Endothelial cell of umbilical vein (primary cell): ENCODE measurements around the gene DLK1. TPM values are rescaled to one million over a fixed set of nuclear protein-coding genes. Genes with fewer than 3 reads are reported as not detected.

Experiments used
- BruUV-seq: library from RNA; stranded (reverse); fragments of 400-500 nt; replicated peaks from 2 replicates; lab custom pipeline; 2021; lab: Mats Ljungman, UMichigan
- CTCF ChIA-PET: fragments of 300-600, 350-600 bp; sonication (Branson Sonifier 250); formaldehyde crosslinking; loops from one replicate; lab custom pipeline; 2021; ENCODE audit warnings: antibody characterized with exemption, inconsistent platforms; lab: Charles Lee
- POLR2A ChIA-PET: fragments of 300-600, 350-600 bp; sonication (Branson Sonifier 250); formaldehyde crosslinking; loops from one replicate; lab custom pipeline; 2021; ENCODE audit warnings: antibody characterized with exemption, inconsistent platforms; lab: Charles Lee
- DNase-seq: peaks from one replicate; pipeline ENCODE4 v3.0.0-alpha.2; 2011; ENCODE audit warnings: low read depth, low spot score
- FAIRE-seq: peaks from 2 replicates; lab custom pipeline; 2011; peaks lifted over from hg19 to GRCh38; lab: Jason Lieb, UNC
- H2AFZ ChIP-seq: 2 replicates; pipeline ENCODE4 v1.6.0; 2012; ENCODE audit warnings: low read depth, low read length, control low read depth, inconsistent platforms
- H3K27ac ChIP-seq: 2 replicates; pipeline ENCODE4 v1.5.1; 2011; ENCODE audit warnings: low read depth, mild to moderate bottlenecking, control low read depth, low read length, moderate library complexity; ENCODE audit not compliant: insufficient read depth
- H3K27me3 ChIP-seq, 2 experiments: 2 replicates each; pipeline versions ENCODE4 v1.6.0 to v1.6.1; 2011; ENCODE audit warnings: low read length in 2 of 2, mixed read lengths in 1 of 2; ENCODE audit not compliant: control insufficient read depth in 2 of 2, insufficient read depth in 2 of 2
- H3K36me3 ChIP-seq, 2 experiments: 2 replicates in 1 of 2; 3 replicates in 1 of 2; pipeline ENCODE4 v1.5.1; 2011; ENCODE audit warnings: low read length in 2 of 2, mild to moderate bottlenecking in 1 of 2, moderate library complexity in 1 of 2; ENCODE audit not compliant: control insufficient read depth in 2 of 2, insufficient read depth in 2 of 2; ENCODE audit errors: extremely low read depth in 1 of 2
- H3K4me1 ChIP-seq: 3 replicates; pipeline ENCODE4 v1.5.1; 2011; ENCODE audit warnings: mild to moderate bottlenecking, low read length; ENCODE audit not compliant: control insufficient read depth, insufficient read depth; ENCODE audit errors: extremely low read depth
- H3K4me2 ChIP-seq: 2 replicates; pipeline ENCODE4 v1.6.1; 2011; ENCODE audit warnings: low read length, control low read depth, mixed read lengths; ENCODE audit not compliant: insufficient read depth
- H3K4me3 ChIP-seq, 3 experiments: fragments of 200-600 bp in 1 of 3; sonication (generic), shearing (Covaris generic) in 1 of 3; replicated peaks in 1 of 3; 2 replicates each; pipeline ENCODE4 v1.5.1; 2011 to 2016; ENCODE audit warnings: control low read depth in 3 of 3, low read length in 3 of 3, mild to moderate bottlenecking in 2 of 3, inconsistent platforms in 1 of 3, low read depth in 1 of 3, moderate library complexity in 1 of 3; ENCODE audit not compliant: insufficient read depth in 1 of 3
- H3K79me2 ChIP-seq: 2 replicates; pipeline ENCODE4 v1.6.0; 2012; ENCODE audit warnings: low read length, inconsistent platforms; ENCODE audit not compliant: control insufficient read depth, insufficient read depth
- H3K9ac ChIP-seq: replicated peaks from 2 replicates; pipeline ENCODE3; 2011; ENCODE audit warnings: low read length, control low read depth; ENCODE audit not compliant: insufficient read depth; ENCODE audit errors: extremely low read depth
- H3K9me1 ChIP-seq: replicated peaks from 3 replicates; pipeline ENCODE4 v1.6.0; 2011; ENCODE audit warnings: mild to moderate bottlenecking, low read length; ENCODE audit not compliant: control insufficient read depth, insufficient read depth; ENCODE audit errors: extremely low read depth
- H3K9me3 ChIP-seq: replicated peaks from 2 replicates; pipeline ENCODE4 v1.5.1; 2012; ENCODE audit warnings: low read length, inconsistent platforms; ENCODE audit not compliant: control insufficient read depth, insufficient read depth
- H4K20me1 ChIP-seq: replicated peaks from 2 replicates; pipeline ENCODE3; 2011; ENCODE audit warnings: mild to moderate bottlenecking, low read length; ENCODE audit not compliant: control insufficient read depth, insufficient read depth; ENCODE audit errors: extremely low read depth
- CTCF ChIP-seq, 2 donors: IDR thresholded peaks; 1 replicate in 1 of 2; 2 replicates in 1 of 2; pipeline ENCODE4 v1.5.1; 2011; ENCODE audit warnings: low read length in 2 of 2, mild to moderate bottlenecking in 2 of 2, moderate library complexity in 2 of 2, control low read depth in 1 of 2, inconsistent platforms in 1 of 2, low read depth in 1 of 2; ENCODE audit not compliant: insufficient read depth in 1 of 2; ENCODE audit errors: extremely low read depth in 1 of 2
- EZH2 ChIP-seq: IDR thresholded peaks from 2 replicates; pipeline ENCODE4 v1.6.1; 2012; ENCODE audit warnings: borderline replicate concordance, low read depth, mild to moderate bottlenecking, moderate library complexity, low read length, inconsistent platforms; ENCODE audit not compliant: severe bottlenecking
- FOS ChIP-seq: IDR thresholded peaks from 2 replicates; pipeline ENCODE4 v1.6.1; 2011; ENCODE audit warnings: mild to moderate bottlenecking, low read length, moderate library complexity, borderline replicate concordance; ENCODE audit not compliant: insufficient read depth
- GATA2 ChIP-seq: IDR thresholded peaks from 2 replicates; pipeline ENCODE4 v1.7.0; 2011; ENCODE audit warnings: low read depth, mild to moderate bottlenecking, moderate library complexity, mixed read lengths, low read length; ENCODE audit not compliant: insufficient read length, insufficient read depth
- JUN ChIP-seq: IDR thresholded peaks from 2 replicates; pipeline ENCODE4 v1.6.1; 2011; ENCODE audit warnings: borderline replicate concordance, low read depth; ENCODE audit not compliant: insufficient read length, insufficient read depth
- MAX ChIP-seq: IDR thresholded peaks from 2 replicates; pipeline ENCODE4 v1.6.1; 2011; ENCODE audit not compliant: insufficient read depth, insufficient read length
- MYC ChIP-seq: IDR thresholded peaks from one replicate; pipeline ENCODE4 v1.6.1; 2011; ENCODE audit warnings: mild to moderate bottlenecking, low read depth, low read length
- POLR2A ChIP-seq: IDR thresholded peaks from 2 replicates; pipeline ENCODE4 v1.6.1; 2012; ENCODE audit warnings: low read depth, mild to moderate bottlenecking, control low read depth, low read length
- POLR2AphosphoS5 ChIP-seq: IDR thresholded peaks from 2 replicates; pipeline ENCODE4 v1.6.1; 2012; ENCODE audit warnings: low read depth, mild to moderate bottlenecking, control low read depth, low read length, moderate library complexity; ENCODE audit not compliant: insufficient read depth
- dilution Hi-C: fragments of 300-500 bp; cut with MboI; formaldehyde crosslinking; loops from one replicate; pipeline ENCODE4 v1.15.0; 2019; ENCODE audit warnings: low sequenced_read_pairs; ENCODE audit not compliant: extremely low pct_ligation_motif_present
- intact Hi-C: fragments of 100-400 bp; cut with micrococcal nuclease; formaldehyde crosslinking; loops from one replicate; pipeline ENCODE4 v1.10.0; 2022
- polyA plus RNA-seq, 4 experiments: library from polyadenylated mRNA; depleted of rRNA in 3 of 4; stranded (reverse) in 3 of 4; unstranded in 1 of 4; fragments of >200 nt; gene quantifications; 2 replicates each; pipeline versions ENCODE4 v1.2.1 to v1.2.3, GENCODE V29; 2011 to 2012; ENCODE audit warnings: missing spikeins in 1 of 4
- total RNA-seq: library from RNA; stranded (reverse); gene quantifications from 2 replicates; pipeline ENCODE4 v1.2.3, GENCODE V29; 2021

The DLK1 gene
- total and polyA plus RNA-seq, 2 donors (not counting 3 experiments of a cell fraction or from before 2014, with no cell fraction given): not detected

- H3K27ac ChIP-seq: no peak overlapping the region
- no peak overlapping the region for H3K9ac ChIP-seq
- no peaks in the 10 kb centered on the region for H3K9me1 ChIP-seq
- H3K9me3 ChIP-seq: no peaks in the 10 kb centered on the region
- H3K36me3 ChIP-seq: no peaks in the 10 kb centered on the region
- dilution Hi-C loops (no loop called here), intact Hi-C loops (no loop called here)
- CTCF ChIA-PET: interaction anchor here (0.7 kb wide), 1 partner anchor 16 kb away, joined by 3 read pairs; no protein-coding TSS in a partner anchor
- H3K4me1 ChIP-seq: peaks cover 15% of the 10 kb centered on the region
- no peaks in the 10 kb centered on the region for H3K27me3 ChIP-seq
- FAIRE-seq (no peak), DNase-seq (no peak)
- H2AFZ ChIP-seq: no peak overlapping the region
- no peaks in the 10 kb centered on the region for H3K79me2 ChIP-seq
- no peak overlapping the region for H3K4me2 ChIP-seq
- H4K20me1 ChIP-seq: no peaks in the 10 kb centered on the region
- no peak overlapping the region for H3K4me3 ChIP-seq
- no TSS peak for BruUV-seq
- POLR2A ChIA-PET: no interaction called here
- TF ChIP-seq POLR2AphosphoS5 (no peak), FOS (no peak), JUN (no peak), MYC (no peak), MAX (no peak), CTCF (IDR thresholded peaks at IDR 0.05; ENCODE audit: extremely low read depth in 1 of 2, insufficient read depth in 1 of 2, low read depth in 1 of 2, low read length in 2 of 2) (no peak), EZH2 (no peak), POLR2A (no peak), GATA2 (no peak)
Observed at GRCh38 chr14:100696008-100696407, 30.7 kb upstream of the DLK1 start.
